ENCODE results near the gene TBXAS1. TPM values are rescaled to one million over a fixed set of nuclear protein-coding genes. Genes with fewer than 3 reads are reported as not detected.

Gene TBXAS1
- total and polyA plus RNA-seq, 4 donors, result 4.1 to 22.4 (median 12.2) TPM

DNA sequence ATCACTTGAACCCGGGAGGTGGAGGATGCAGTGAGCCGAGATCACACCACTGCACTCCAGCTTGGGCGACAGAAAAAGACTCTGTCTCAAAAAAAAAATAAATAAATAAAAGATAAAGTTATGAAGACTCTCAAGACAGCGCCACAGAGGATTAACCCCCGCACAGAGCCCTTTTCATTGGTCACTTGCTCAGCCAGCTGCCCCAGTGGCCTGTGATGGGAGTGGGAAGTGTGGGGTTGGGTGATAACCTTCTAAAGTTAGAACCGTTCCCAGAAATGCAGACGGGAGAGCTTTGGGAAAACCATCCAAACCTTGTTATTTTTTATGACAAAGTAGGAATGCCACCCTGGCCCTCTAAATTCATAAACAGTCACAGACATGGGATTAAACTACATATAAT lies 176.3 kb downstream of the TBXAS1 start:
- no peak for DNase-seq (ENCODE audit: low spot score)
- peaks cover 3 to 8% (median 6%) of the 10 kb centered on the region in 4 donors for H3K4me1 ChIP-seq (ENCODE audit: control insufficient read depth in 4 of 4, insufficient read depth in 4 of 4, low read length in 3 of 4)
- no peaks in the 10 kb centered on the region for H3K9me3 ChIP-seq (ENCODE audit: control insufficient read depth in 4 of 4, low read length in 3 of 4)
- H3K36me3 ChIP-seq (ENCODE audit: control insufficient read depth in 4 of 4, insufficient read depth in 3 of 4, low read depth in 1 of 4, low read length in 3 of 4), result no peaks in the 10 kb centered on the region
- no peak overlapping the region for H3K27ac ChIP-seq (ENCODE audit: low read depth in 1 of 2, low read length in 2 of 2)
- WGBS, result 81% methylated on average over 7 of the region's 7 CpGs
- TF ChIP-seq HNF4G (IDR thresholded peaks at IDR 0.05) (no peak), NR2F2 (IDR thresholded peaks at IDR 0.05) (no peak), RAD21 (IDR thresholded peaks at IDR 0.05) (no peak), TAF1 (conservative IDR thresholded peaks at IDR 0.05) (no peak), FOXA2 (IDR thresholded peaks at IDR 0.05) (no peak), JUND (IDR thresholded peaks at IDR 0.05) (no peak), SP1 (IDR thresholded peaks at IDR 0.05) (no peak)
- TF ChIP-seq, protein P1, sequence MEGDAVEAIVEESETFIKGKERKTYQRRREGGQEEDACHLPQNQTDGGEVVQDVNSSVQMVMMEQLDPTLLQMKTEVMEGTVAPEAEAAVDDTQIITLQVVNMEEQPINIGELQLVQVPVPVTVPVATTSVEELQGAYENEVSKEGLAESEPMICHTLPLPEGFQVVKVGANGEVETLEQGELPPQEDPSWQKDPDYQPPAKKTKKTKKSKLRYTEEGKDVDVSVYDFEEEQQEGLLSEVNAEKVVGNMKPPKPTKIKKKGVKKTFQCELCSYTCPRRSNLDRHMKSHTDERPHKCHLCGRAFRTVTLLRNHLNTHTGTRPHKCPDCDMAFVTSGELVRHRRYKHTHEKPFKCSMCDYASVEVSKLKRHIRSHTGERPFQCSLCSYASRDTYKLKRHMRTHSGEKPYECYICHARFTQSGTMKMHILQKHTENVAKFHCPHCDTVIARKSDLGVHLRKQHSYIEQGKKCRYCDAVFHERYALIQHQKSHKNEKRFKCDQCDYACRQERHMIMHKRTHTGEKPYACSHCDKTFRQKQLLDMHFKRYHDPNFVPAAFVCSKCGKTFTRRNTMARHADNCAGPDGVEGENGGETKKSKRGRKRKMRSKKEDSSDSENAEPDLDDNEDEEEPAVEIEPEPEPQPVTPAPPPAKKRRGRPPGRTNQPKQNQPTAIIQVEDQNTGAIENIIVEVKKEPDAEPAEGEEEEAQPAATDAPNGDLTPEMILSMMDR (IDR thresholded peaks at IDR 0.05; ENCODE audit: low read depth, low read length, missing input control), result no peak
- TF ChIP-seq, protein P2, sequence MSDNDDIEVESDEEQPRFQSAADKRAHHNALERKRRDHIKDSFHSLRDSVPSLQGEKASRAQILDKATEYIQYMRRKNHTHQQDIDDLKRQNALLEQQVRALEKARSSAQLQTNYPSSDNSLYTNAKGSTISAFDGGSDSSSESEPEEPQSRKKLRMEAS (IDR thresholded peaks at IDR 0.05), result no peak
- TF ChIP-seq, protein P3, sequence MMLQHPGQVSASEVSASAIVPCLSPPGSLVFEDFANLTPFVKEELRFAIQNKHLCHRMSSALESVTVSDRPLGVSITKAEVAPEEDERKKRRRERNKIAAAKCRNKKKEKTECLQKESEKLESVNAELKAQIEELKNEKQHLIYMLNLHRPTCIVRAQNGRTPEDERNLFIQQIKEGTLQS (IDR thresholded peaks at IDR 0.05), result no peak
- H3K27me3 ChIP-seq (ENCODE audit: control insufficient read depth in 4 of 4, insufficient read depth in 4 of 4, low read length in 3 of 4), result no peaks in the 10 kb centered on the region
- H3K9ac ChIP-seq (ENCODE audit: low read depth in 1 of 2, low read length in 2 of 2), result no peak overlapping the region
- H3K4me3 ChIP-seq (ENCODE audit: low read depth in 1 of 3, low read length in 3 of 3), result no peak overlapping the region

DNA sequence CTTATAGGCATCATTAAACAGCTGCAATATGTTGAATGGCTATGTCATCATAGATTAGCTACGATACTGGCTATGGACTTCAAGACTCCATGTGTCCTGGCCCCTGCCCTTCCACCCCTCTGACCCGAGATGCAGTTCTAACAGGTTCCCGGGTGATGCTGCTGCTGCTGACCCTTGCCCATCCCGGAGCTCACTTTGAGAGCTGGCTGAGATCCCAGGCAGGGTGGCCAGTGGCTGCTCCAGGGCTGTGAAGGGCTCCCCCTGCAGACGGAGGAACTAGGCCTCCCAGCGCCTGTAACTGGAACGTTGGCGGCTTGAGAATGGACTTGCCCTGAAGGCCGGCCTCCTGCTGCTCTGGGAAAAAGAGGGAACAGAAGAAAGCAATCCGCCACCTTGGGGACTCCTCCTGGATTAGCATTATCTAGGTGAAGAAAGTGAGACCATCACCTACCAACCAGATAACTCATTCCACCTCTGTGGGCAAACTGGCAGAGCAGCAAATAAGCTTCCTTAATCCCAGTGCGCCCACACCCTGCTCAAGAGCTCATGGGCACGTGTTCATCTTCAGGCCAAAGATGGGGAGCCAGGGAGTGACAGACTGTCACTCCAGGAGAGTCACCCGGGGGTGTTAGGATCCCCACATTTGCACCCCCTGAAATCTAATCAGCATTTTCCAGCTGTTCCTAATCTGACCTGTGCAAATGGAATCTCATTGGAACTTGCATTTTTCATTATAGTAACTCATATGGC lies 176.9 kb downstream of the TBXAS1 start:
- DNase-seq (ENCODE audit: low spot score), result peak; percentile 70
- no peak overlapping the region for H3K9ac ChIP-seq (ENCODE audit: low read depth in 1 of 2, low read length in 2 of 2)
- H3K36me3 ChIP-seq (ENCODE audit: control insufficient read depth in 4 of 4, insufficient read depth in 3 of 4, low read depth in 1 of 4, low read length in 3 of 4), result no peaks in the 10 kb centered on the region
- WGBS, result 43% methylated on average over 13 of the region's 13 CpGs
- no peak overlapping the region for H3K27ac ChIP-seq (ENCODE audit: low read depth in 1 of 2, low read length in 2 of 2)
- TF ChIP-seq HNF4G (IDR thresholded peaks at IDR 0.05) (no peak), NR2F2 (IDR thresholded peaks at IDR 0.05) (peak; percentile 32), SP1 (IDR thresholded peaks at IDR 0.05) (peak; percentile 45), JUND (IDR thresholded peaks at IDR 0.05) (no peak), RAD21 (IDR thresholded peaks at IDR 0.05) (peak; percentile 78 to 85), YY1 (IDR thresholded peaks at IDR 0.05) (no peak), HNF4A (conservative IDR thresholded peaks at IDR 0.05) (peak; percentile 68 to 74), FOXA1 (IDR thresholded peaks at IDR 0.05) (no peak), GABPA (IDR thresholded peaks at IDR 0.05 in 1 of 2, conservative IDR thresholded peaks at IDR 0.05 in 1 of 2) (no peak), FOXA2 (IDR thresholded peaks at IDR 0.05) (no peak), TAF1 (conservative IDR thresholded peaks at IDR 0.05) (no peak), RXRA (IDR thresholded peaks at IDR 0.05) (peak; percentile 61 to 62), EGR1 (IDR thresholded peaks at IDR 0.05; ENCODE audit: low read depth in 2 of 2) (no peak)
- TF ChIP-seq, protein P3 (IDR thresholded peaks at IDR 0.05), result no peak
- TF ChIP-seq, protein P4, sequence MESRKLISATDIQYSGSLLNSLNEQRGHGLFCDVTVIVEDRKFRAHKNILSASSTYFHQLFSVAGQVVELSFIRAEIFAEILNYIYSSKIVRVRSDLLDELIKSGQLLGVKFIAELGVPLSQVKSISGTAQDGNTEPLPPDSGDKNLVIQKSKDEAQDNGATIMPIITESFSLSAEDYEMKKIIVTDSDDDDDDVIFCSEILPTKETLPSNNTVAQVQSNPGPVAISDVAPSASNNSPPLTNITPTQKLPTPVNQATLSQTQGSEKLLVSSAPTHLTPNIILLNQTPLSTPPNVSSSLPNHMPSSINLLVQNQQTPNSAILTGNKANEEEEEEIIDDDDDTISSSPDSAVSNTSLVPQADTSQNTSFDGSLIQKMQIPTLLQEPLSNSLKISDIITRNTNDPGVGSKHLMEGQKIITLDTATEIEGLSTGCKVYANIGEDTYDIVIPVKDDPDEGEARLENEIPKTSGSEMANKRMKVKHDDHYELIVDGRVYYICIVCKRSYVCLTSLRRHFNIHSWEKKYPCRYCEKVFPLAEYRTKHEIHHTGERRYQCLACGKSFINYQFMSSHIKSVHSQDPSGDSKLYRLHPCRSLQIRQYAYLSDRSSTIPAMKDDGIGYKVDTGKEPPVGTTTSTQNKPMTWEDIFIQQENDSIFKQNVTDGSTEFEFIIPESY (IDR thresholded peaks at IDR 0.05), result no peak
- TF ChIP-seq, protein P1 (IDR thresholded peaks at IDR 0.05; ENCODE audit: low read depth, low read length, missing input control), result peak; percentile 51
- TF ChIP-seq, protein P2 (IDR thresholded peaks at IDR 0.05), result no peak
- TF ChIP-seq, protein P5, sequence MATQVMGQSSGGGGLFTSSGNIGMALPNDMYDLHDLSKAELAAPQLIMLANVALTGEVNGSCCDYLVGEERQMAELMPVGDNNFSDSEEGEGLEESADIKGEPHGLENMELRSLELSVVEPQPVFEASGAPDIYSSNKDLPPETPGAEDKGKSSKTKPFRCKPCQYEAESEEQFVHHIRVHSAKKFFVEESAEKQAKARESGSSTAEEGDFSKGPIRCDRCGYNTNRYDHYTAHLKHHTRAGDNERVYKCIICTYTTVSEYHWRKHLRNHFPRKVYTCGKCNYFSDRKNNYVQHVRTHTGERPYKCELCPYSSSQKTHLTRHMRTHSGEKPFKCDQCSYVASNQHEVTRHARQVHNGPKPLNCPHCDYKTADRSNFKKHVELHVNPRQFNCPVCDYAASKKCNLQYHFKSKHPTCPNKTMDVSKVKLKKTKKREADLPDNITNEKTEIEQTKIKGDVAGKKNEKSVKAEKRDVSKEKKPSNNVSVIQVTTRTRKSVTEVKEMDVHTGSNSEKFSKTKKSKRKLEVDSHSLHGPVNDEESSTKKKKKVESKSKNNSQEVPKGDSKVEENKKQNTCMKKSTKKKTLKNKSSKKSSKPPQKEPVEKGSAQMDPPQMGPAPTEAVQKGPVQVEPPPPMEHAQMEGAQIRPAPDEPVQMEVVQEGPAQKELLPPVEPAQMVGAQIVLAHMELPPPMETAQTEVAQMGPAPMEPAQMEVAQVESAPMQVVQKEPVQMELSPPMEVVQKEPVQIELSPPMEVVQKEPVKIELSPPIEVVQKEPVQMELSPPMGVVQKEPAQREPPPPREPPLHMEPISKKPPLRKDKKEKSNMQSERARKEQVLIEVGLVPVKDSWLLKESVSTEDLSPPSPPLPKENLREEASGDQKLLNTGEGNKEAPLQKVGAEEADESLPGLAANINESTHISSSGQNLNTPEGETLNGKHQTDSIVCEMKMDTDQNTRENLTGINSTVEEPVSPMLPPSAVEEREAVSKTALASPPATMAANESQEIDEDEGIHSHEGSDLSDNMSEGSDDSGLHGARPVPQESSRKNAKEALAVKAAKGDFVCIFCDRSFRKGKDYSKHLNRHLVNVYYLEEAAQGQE (IDR thresholded peaks at IDR 0.05), result no peak
- peaks cover 3 to 8% (median 6%) of the 10 kb centered on the region in 4 donors for H3K4me1 ChIP-seq (ENCODE audit: control insufficient read depth in 4 of 4, insufficient read depth in 4 of 4, low read length in 3 of 4)
- no peak overlapping the region for H3K4me3 ChIP-seq (ENCODE audit: low read depth in 1 of 3, low read length in 3 of 3)
- H3K27me3 ChIP-seq (ENCODE audit: control insufficient read depth in 4 of 4, insufficient read depth in 4 of 4, low read length in 3 of 4), result no peaks in the 10 kb centered on the region
- no peaks in the 10 kb centered on the region for H3K9me3 ChIP-seq (ENCODE audit: control insufficient read depth in 4 of 4, low read length in 3 of 4)

All from liver (tissue), 9 donors.